T-helper 17 cell (primary cell): ENCODE data around the gene DAND5. TPM values are rescaled to one million over a fixed set of nuclear protein-coding genes. Genes with fewer than 3 reads are reported as not detected.

ENCODE experiments used
- total RNA-seq, 4 donors: library from RNA in 2 of 4; stranded (reverse) in 2 of 4; gene quantifications; one replicate each; pipeline ENCODE4 v1.2.3 and lab custom pipeline; 2022 to 2026

Gene DAND5
- total RNA-seq, 2 donors from 2014 or later: not detected

Other genes with a start within 250 kb of the DAND5 start
- gene TNPO2, start 245.6 kb upstream of the DAND5 start, total RNA-seq: 10 to 100 TPM; 48.6 to 60.0 TPM
- gene TRIR, start 234.9 kb upstream of the DAND5 start, total RNA-seq: 100 to 1,000 TPM; 176 to 185 TPM
- 10 to 100 TPM; 29.8 to 32.6 TPM for gene GET3, start 232.1 kb upstream of the DAND5 start, total RNA-seq
- gene BEST2, start 217.8 kb upstream of the DAND5 start, total RNA-seq: not detected
- gene HOOK2, start 194.0 kb upstream of the DAND5 start, total RNA-seq: 10 to 100 TPM; 14.9 to 19.3 TPM
- gene JUNB, start 178.1 kb upstream of the DAND5 start, total RNA-seq: 1,000 to 10,000 TPM; 1,500 to 1,584 TPM
- gene PRDX2, start 167.8 kb upstream of the DAND5 start, total RNA-seq: 10 to 100 TPM; 92.6 to 97.0 TPM
- gene THSD8, start 167.5 kb upstream of the DAND5 start, total RNA-seq: 1 to 10 TPM in 1 of 2 donors, under 1 TPM in 1; 0.85 to 3.0 TPM
- 1 to 10 TPM; 3.1 to 5.7 TPM for gene RNASEH2A, start 163.0 kb upstream of the DAND5 start, total RNA-seq
- not detected for gene RTBDN, start 135.0 kb upstream of the DAND5 start, total RNA-seq
- gene MAST1, start 131.1 kb upstream of the DAND5 start, total RNA-seq: 1 to 10 TPM; 1.5 to 4.1 TPM
- gene DNASE2, start 88.1 kb upstream of the DAND5 start, total RNA-seq: 10 to 100 TPM; 17.8 to 19.8 TPM
- gene KLF1, start 82.4 kb upstream of the DAND5 start, total RNA-seq: not detected
- gene GCDH, start 78.4 kb upstream of the DAND5 start, total RNA-seq: 10 to 100 TPM; 34.0 to 36.2 TPM
- gene SYCE2, start 50.3 kb upstream of the DAND5 start, total RNA-seq: under 1 TPM; 0.52 to 0.86 TPM
- 10 to 100 TPM; 23.2 to 28.3 TPM for gene FARSA, start 35.9 kb upstream of the DAND5 start, total RNA-seq
- gene CALR, start 31.0 kb upstream of the DAND5 start, total RNA-seq: 100 to 1,000 TPM; 418 to 472 TPM
- 10 to 100 TPM; 74.1 to 82.1 TPM for gene RAD23A, start 23.7 kb upstream of the DAND5 start, total RNA-seq
- 1 to 10 TPM; 6.9 to 8.3 TPM for gene GADD45GIP1, start 12.4 kb upstream of the DAND5 start, total RNA-seq
- gene NFIX, start 25.9 kb downstream of the DAND5 start, total RNA-seq: under 1 TPM; 0.75 to 0.86 TPM
- 10 to 100 TPM in 1 of 2 donors, 1 to 10 TPM in 1; 6.9 to 17.9 TPM for gene LYL1, start 133.3 kb downstream of the DAND5 start, total RNA-seq
- 10 to 100 TPM; 60.3 to 72.3 TPM for gene TRMT1, start 147.2 kb downstream of the DAND5 start, total RNA-seq
- gene NACC1, start 148.7 kb downstream of the DAND5 start, total RNA-seq: 10 to 100 TPM; 23.1 to 26.4 TPM
- gene STX10, start 180.8 kb downstream of the DAND5 start, total RNA-seq: 10 to 100 TPM; 33.5 TPM
- 100 to 1,000 TPM; 376 to 523 TPM for gene IER2, start 180.8 kb downstream of the DAND5 start, total RNA-seq